ENCODE measurements around the gene CMTM6.
"Not testable (repeated sequence)": the region's sequence is repeated elsewhere in the genome, so short reads cannot be mapped to it uniquely, and the experiment has no call there.

The CMTM6 gene

GRCh38 chr3:32440611-32441350 is 61.9 kb downstream of the CMTM6 start:
- peak; percentile 3 for DNase-seq

GRCh38 chr3:32439421-32439820 is 63.2 kb downstream of the CMTM6 start:
- DNase-seq, result not testable (repeated sequence)

- DNase-seq, result no peak
These were observed 63.9 kb downstream of the CMTM6 start for GRCh38 chr3:32438596-32439344.

GRCh38 chr3:32437896-32438295 is 64.8 kb downstream of the CMTM6 start:
- no peak for DNase-seq

GRCh38 chr3:32436816-32437189 is 65.8 kb downstream of the CMTM6 start:
- DNase-seq, result no peak

GRCh38 chr3:32435911-32436815 is 66.5 kb downstream of the CMTM6 start:
- DNase-seq, result no peak

- no peak for DNase-seq
These were observed 68.4 kb downstream of the CMTM6 start for GRCh38 chr3:32434206-32434605.

GRCh38 chr3:32432711-32433530 is 69.7 kb downstream of the CMTM6 start:
- no peak for DNase-seq

GRCh38 chr3:32432045-32432710 is 70.5 kb downstream of the CMTM6 start:
- DNase-seq, result no peak

GRCh38 chr3:32431481-32431880 is 71.2 kb downstream of the CMTM6 start:
- no peak for DNase-seq
